Measurements from ENCODE around the gene GJA4.

DNA sequence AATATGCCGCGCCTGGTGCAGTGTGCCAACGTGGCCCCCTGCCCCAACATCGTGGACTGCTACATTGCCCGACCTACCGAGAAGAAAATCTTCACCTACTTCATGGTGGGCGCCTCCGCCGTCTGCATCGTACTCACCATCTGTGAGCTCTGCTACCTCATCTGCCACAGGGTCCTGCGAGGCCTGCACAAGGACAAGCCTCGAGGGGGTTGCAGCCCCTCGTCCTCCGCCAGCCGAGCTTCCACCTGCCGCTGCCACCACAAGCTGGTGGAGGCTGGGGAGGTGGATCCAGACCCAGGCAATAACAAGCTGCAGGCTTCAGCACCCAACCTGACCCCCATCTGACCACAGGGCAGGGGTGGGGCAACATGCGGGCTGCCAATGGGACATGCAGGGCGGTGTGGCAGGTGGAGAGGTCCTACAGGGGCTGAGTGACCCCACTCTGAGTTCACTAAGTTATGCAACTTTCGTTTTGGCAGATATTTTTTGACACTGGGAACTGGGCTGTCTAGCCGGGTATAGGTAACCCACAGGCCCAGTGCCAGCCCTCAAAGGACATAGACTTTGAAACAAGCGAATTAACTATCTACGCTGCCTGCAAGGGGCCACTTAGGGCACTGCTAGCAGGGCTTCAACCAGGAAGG, 7.4 kb upstream of the GJA4 start:
- no peak for TF ChIP-seq CTCF (IDR thresholded peaks at IDR 0.05; ENCODE audit: low read length)
- TF ChIP-seq EZH2 (IDR thresholded peaks at IDR 0.05; ENCODE audit: borderline replicate concordance, low read length) = no peak
